ENCODE measurements around the gene PITRM1.

DNA sequence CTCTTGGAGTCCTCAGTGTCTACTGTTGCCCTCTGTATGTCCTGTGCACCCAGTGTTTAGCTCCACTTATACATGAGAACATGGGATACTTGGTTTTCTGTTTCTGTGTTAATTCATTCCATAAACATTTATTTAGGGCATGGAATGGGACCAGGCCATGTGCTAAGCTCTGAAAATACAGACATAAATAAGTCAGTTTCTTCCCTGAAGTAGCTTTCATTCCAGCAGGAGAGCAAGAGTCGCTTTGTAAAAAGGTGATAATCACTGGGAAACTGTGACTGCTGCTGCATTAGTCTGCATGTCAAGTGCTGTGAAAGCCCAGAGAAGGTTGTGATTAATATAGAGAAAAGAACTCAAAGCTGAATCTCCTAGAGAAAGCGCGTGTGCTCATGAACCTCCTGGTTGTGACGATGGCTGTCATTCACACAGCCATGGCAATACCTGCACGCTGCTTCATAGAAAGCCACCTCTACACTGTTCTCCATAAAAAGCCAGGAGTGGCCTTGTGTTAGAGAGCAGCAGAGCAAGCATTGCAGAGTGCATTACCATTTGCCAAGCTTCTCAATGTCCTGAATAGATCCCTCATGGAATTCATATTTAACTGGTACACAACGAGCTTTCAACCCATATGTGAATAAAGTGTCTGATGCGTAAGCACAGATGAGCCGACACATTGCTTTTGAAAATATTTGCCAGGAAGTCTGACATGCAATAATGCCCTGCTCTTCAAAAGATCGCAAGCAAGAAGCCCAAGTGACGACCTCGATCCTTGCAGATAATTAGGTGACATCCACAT is 30.6 kb upstream of the PITRM1 start:
- TF ChIP-seq, protein P1, sequence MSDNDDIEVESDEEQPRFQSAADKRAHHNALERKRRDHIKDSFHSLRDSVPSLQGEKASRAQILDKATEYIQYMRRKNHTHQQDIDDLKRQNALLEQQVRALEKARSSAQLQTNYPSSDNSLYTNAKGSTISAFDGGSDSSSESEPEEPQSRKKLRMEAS (IDR thresholded peaks at IDR 0.05; ENCODE audit: low read depth), result no peak
- TF ChIP-seq, protein P2, sequence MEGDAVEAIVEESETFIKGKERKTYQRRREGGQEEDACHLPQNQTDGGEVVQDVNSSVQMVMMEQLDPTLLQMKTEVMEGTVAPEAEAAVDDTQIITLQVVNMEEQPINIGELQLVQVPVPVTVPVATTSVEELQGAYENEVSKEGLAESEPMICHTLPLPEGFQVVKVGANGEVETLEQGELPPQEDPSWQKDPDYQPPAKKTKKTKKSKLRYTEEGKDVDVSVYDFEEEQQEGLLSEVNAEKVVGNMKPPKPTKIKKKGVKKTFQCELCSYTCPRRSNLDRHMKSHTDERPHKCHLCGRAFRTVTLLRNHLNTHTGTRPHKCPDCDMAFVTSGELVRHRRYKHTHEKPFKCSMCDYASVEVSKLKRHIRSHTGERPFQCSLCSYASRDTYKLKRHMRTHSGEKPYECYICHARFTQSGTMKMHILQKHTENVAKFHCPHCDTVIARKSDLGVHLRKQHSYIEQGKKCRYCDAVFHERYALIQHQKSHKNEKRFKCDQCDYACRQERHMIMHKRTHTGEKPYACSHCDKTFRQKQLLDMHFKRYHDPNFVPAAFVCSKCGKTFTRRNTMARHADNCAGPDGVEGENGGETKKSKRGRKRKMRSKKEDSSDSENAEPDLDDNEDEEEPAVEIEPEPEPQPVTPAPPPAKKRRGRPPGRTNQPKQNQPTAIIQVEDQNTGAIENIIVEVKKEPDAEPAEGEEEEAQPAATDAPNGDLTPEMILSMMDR (IDR thresholded peaks at IDR 0.05), result no peak
